Suppressor macrophage (primary cell): ENCODE results near the gene RNF123.

ENCODE experiments used
- DNase-seq, 4 experiments: peaks; one replicate each; pipeline ENCODE4 v3.0.0-alpha.2; 2020 to 2022

Gene RNF123

GRCh38 chr3:49703956-49704355 lies 14.6 kb downstream of the RNF123 start:
- DNase-seq, result no peak

- DNase-seq, result no peak
These were observed 15.3 kb downstream of the RNF123 start for GRCh38 chr3:49704629-49705028.

- DNase-seq, result peak in 1 of 4 experiments; percentile 1
These were observed 16.1 kb downstream of the RNF123 start for GRCh38 chr3:49705390-49705960.

GRCh38 chr3:49706456-49707112 lies 17.2 kb downstream of the RNF123 start:
- peak in 1 of 4 experiments; percentile 0 for DNase-seq

GRCh38 chr3:49707113-49707480 lies 17.7 kb downstream of the RNF123 start:
- peak in 1 of 4 experiments; percentile 0 for DNase-seq

- no peak for DNase-seq
These were observed 20.5 kb downstream of the RNF123 start for GRCh38 chr3:49709852-49710251.

- DNase-seq, result no peak
These were observed 22.1 kb downstream of the RNF123 start for GRCh38 chr3:49711489-49711888.

GRCh38 chr3:49712166-49712565 lies 22.8 kb downstream of the RNF123 start:
- DNase-seq, result no peak

- DNase-seq, result no peak
These were observed 23.4 kb downstream of the RNF123 start for GRCh38 chr3:49712631-49713317.

- no peak for DNase-seq
These were observed 24.2 kb downstream of the RNF123 start for GRCh38 chr3:49713336-49714105.

- no peak for DNase-seq
These were observed 25.6 kb downstream of the RNF123 start for GRCh38 chr3:49714728-49715550.

GRCh38 chr3:49715611-49716121 lies 26.3 kb downstream of the RNF123 start:
- no peak for DNase-seq

GRCh38 chr3:49716169-49716568 lies 26.8 kb downstream of the RNF123 start:
- no peak for DNase-seq

- DNase-seq, result no peak
These were observed 27.4 kb downstream of the RNF123 start for GRCh38 chr3:49716691-49717210.

- DNase-seq, result no peak
These were observed 28.0 kb downstream of the RNF123 start for GRCh38 chr3:49717211-49717958.

- no peak for DNase-seq
These were observed 28.9 kb downstream of the RNF123 start for GRCh38 chr3:49717959-49718857.

GRCh38 chr3:49718858-49719213 lies 29.5 kb downstream of the RNF123 start:
- peak in 2 of 4 experiments; percentile 12 to 26 for DNase-seq

GRCh38 chr3:49719214-49719884 lies 30.0 kb downstream of the RNF123 start, which contains the start of gene AMIGO3:
Gene AMIGO3, minus strand, starts transcription at chr3:49719684. Its CDS starts 219 bp downstream, at chr3:49719465.
- peak; percentile 95 to 98 (median 96) for DNase-seq

GRCh38 chr3:49720855-49721595 lies 31.7 kb downstream of the RNF123 start:
- no peak for DNase-seq
